Gastrocnemius medialis (tissue), 4 donors: ENCODE measurements around the gene ZYG11B.

Source experiments
- CTCF ChIP-seq, 5 experiments: fragments of 450-650 bp in 3 of 5; fragments of 200-600 bp in 2 of 5; sonication (generic) in 2 of 5; IDR thresholded peaks in 4 of 5; conservative IDR thresholded peaks in 1 of 5; 1 replicate in 4 of 5; 2 replicates in 1 of 5; pipeline ENCODE4 v1.5.1; 2016 to 2019; ENCODE audit warnings: antibody characterized with exemption in 5 of 5, mild to moderate bottlenecking in 3 of 5, moderate library complexity in 3 of 5
- POLR2A ChIP-seq, 2 donors: fragments of 450-650 bp; IDR thresholded peaks; one replicate each; pipeline ENCODE4 v1.6.1; 2017; ENCODE audit warnings: antibody characterized with exemption in 2 of 2, mild to moderate bottlenecking in 2 of 2, moderate library complexity in 2 of 2

GRCh38 chr1:52825868-52826267, 99.6 kb downstream of the ZYG11B start:
- TF ChIP-seq CTCF (IDR thresholded peaks at IDR 0.05 in 4 of 5, conservative IDR thresholded peaks at IDR 0.05 in 1 of 5) (no peak), POLR2A (IDR thresholded peaks at IDR 0.05) (no peak)
